Mucosa of stomach (tissue), 1 donor: ENCODE data around the gene HECTD1.
"Not testable (repeated sequence)": the region's sequence is repeated elsewhere in the genome, so short reads cannot be mapped to it uniquely, and the experiment has no call there.

Source experiments
- H3K27me3 ChIP-seq: one replicate; pipeline ENCODE4 v1.7.0; 2013; ENCODE audit warnings: mild to moderate bottlenecking, low read length; ENCODE audit not compliant: control insufficient read depth, insufficient read depth
- H3K36me3 ChIP-seq: one replicate; pipeline ENCODE4 v1.7.0; 2013; ENCODE audit warnings: low read length; ENCODE audit not compliant: control insufficient read depth, insufficient read depth
- H3K4me1 ChIP-seq: one replicate; pipeline ENCODE4 v1.7.0; 2013; ENCODE audit warnings: mild to moderate bottlenecking, low read length; ENCODE audit not compliant: control insufficient read depth, insufficient read depth
- H3K4me3 ChIP-seq: one replicate; pipeline ENCODE4 v1.7.0; 2013; ENCODE audit warnings: low read length
- H3K9ac ChIP-seq: one replicate; pipeline ENCODE4 v1.7.0; 2013; ENCODE audit warnings: mild to moderate bottlenecking, low read length, moderate library complexity
- H3K9me3 ChIP-seq: one replicate; pipeline ENCODE4 v1.7.0; 2013; ENCODE audit warnings: mild to moderate bottlenecking, low read length, moderate library complexity; ENCODE audit not compliant: control insufficient read depth
- donor health status: Pancreatic carcinoma.

The HECTD1 gene

DNA sequence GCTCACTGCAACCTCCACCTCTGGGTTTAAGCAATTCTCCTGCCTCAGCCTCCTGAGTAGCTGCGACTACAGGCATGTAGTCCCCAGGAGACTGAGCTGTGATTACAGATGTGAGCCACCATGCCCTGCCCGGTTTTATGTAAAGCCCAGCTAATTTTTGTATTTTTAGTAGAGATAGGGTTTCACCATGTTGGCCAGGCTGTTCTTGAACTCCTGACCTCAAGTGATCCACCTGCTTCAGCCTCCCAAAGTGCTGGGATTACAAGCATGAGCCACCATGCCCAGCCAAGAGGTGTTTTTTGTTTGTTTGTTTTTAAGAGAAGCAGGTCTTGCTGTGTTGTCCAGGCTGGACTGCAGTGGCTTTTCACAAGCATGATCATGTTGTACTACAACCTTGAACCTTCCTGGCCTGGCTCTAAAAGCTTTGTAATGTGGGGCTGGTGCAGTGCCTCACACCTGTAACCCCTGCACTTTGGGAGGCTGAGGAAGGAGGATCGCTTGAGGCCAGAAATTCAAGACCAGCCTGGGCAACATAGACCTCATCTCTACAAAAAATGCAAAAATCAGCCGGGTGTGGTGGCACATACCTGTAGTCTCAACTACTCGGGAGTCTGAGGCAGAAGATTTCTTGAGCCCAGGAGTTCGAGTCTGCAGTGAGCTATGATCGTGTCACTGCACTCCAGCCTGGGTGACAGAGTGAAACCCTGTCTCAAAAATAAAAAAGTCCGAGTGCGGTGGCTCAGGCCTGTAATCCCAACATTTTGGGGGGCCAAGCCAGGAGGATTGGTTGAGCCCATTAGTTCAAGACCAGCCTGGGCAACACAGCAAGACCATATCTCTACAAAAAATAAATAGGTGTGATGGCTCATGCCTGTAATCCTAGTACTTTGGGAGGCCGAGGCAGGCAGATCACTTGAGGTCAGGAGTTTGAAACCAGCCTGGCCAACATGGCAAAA is 113.4 kb downstream of the HECTD1 start:
- H3K27me3 ChIP-seq, H3K9me3 ChIP-seq, H3K4me3 ChIP-seq, H3K9ac ChIP-seq, H3K36me3 ChIP-seq: not testable (repeated sequence)
- peaks cover 14% of the 10 kb centered on the region for H3K4me1 ChIP-seq

DNA sequence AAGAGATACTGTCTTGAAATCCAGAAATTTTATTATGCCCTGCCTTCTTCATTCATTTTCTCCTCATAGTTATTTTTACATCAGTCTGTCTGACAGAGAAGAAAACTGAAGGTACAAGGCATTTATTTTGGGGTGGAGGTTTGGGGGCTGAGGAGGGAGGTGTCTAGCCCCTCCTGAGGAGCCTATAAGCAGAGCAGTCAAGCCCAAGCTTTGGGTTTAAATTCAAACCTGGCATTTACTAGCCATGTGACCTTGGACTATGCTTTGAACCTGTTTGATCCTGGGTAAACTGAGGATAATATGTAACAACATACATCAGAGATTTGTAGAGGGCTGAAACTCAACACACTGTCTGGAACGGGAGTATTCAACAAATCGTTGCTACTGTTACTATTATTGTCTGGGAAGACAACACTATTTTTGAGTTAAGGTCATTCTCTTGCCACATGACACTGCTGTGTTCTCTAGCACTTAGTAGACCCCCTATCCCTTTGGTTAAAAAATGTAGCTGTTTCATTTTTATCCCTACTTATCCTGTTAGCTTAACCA is 115.4 kb downstream of the HECTD1 start:
- H3K4me1 ChIP-seq, result peaks cover 14% of the 10 kb centered on the region
- H3K9me3 ChIP-seq, result no peaks in the 10 kb centered on the region
- H3K36me3 ChIP-seq, result peaks cover 1% of the 10 kb centered on the region
- H3K27me3 ChIP-seq, result no peaks in the 10 kb centered on the region
- H3K4me3 ChIP-seq, result no peak overlapping the region
- no peak overlapping the region for H3K9ac ChIP-seq

DNA sequence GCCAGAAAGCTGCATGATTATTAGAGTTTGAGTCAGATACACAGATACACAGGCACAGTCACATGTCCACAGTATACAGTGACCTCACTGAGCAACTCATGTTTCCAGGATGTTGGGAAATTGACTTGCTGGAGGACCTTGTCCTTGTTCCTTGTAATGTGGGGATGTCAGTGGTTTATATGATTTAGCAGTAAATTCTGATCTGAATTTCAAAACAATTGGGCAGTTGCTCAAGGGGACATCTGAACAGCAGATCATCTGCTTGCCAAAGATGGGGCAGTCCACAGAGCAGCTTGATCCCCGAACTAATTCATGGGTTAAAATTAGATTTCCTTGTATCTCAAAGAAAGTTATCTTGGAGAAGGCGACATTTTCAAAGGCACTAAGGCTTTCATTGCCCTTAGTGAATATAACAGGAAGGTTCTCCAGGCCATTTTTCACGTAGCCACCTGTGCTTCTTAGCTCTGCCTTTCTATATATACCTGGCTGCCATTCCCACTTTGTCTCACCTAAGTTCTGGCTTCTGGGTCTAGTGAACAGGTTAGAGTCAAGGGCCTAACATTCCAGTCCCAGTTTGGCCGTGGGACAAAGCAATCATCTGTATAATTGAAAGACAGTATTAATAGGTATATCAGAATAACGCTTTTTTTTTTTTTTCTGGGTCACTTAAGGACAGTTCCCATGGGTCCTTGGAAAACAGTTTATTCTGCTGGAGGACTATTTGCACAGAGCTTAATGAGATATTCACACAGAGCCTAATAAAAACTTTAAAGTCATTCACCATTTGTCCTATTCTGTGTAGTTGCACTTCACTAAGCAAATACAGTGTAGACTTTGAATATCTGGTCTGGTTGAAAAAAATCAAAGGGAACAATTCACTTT is 116.5 kb downstream of the HECTD1 start:
- H3K9ac ChIP-seq, result no peak overlapping the region
- peaks cover 14% of the 10 kb centered on the region for H3K4me1 ChIP-seq
- H3K9me3 ChIP-seq, result no peaks in the 10 kb centered on the region
- H3K4me3 ChIP-seq, result no peak overlapping the region
- H3K27me3 ChIP-seq, result no peaks in the 10 kb centered on the region
- no peaks in the 10 kb centered on the region for H3K36me3 ChIP-seq

DNA sequence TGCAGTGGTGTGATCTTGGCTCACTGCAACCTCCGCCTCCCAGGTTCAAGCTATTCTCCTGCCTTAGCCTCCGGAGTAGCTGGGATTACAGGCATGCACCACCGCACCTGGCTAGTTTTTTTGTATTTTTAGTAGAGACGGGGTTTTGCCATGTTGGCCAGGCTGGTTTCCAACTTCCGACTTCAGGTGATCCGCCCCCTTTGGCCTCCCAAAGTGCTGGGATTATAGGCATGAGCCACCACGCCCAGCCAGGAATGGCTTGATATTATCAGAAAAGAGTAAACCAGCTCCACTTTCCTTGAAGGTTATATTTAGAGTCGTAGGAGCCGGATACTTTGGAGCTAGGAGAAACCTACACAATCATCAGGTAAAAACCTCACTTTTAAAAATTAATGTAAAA is 121.1 kb downstream of the HECTD1 start:
- not testable (repeated sequence) for H3K27me3 ChIP-seq, H3K9ac ChIP-seq, H3K9me3 ChIP-seq, H3K4me3 ChIP-seq, H3K36me3 ChIP-seq
- peaks cover 13% of the 10 kb centered on the region for H3K4me1 ChIP-seq

DNA sequence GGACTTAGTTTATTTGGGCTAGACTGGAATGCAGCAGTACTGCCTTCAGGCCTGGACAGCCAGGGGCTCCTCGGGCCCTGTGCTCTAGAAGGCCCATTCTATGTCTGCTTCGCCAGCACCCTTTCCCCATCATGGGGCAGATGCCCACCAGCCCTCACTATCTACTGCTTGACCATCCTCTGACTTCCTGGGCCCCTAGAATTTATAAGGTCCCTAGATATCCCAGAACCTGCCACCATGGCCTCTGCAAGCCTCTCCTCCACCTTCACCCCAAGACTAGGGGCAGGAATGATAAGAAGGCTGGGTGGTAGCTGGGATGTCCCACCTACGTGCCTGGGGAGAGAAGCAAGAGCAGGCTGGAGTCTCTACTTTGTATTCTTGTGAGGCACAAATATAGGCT is 122.6 kb downstream of the HECTD1 start:
- Histone ChIP-seq H3K4me1 (peaks cover 3% of the 10 kb centered on the region), H3K36me3 (no peaks in the 10 kb centered on the region), H3K4me3 (no peak overlapping the region), H3K9me3 (no peaks in the 10 kb centered on the region), H3K9ac (no peak overlapping the region), H3K27me3 (no peaks in the 10 kb centered on the region)

DNA sequence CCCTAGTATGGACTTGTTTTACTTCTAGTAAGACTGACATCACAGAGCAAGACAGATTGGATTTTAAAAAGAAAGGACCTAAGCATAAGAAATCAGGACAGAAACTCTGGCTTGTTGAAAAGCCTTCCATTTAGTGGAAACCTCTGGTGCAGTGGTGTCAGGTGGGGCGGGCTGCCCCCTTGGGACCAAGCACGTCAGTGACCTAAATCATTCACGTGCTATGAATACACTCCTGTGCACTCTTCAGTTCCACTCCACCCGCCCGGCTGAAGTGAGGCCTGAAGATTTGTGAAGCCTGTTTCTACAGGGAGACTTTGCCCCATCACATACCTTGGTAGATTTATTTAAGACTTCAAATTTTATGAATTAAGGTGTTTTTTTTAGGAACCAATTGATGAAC is 123.2 kb downstream of the HECTD1 start:
- Histone ChIP-seq H3K4me3 (no peak overlapping the region), H3K36me3 (no peaks in the 10 kb centered on the region), H3K9ac (no peak overlapping the region), H3K27me3 (no peaks in the 10 kb centered on the region), H3K4me1 (peaks cover 6% of the 10 kb centered on the region), H3K9me3 (no peaks in the 10 kb centered on the region)

DNA sequence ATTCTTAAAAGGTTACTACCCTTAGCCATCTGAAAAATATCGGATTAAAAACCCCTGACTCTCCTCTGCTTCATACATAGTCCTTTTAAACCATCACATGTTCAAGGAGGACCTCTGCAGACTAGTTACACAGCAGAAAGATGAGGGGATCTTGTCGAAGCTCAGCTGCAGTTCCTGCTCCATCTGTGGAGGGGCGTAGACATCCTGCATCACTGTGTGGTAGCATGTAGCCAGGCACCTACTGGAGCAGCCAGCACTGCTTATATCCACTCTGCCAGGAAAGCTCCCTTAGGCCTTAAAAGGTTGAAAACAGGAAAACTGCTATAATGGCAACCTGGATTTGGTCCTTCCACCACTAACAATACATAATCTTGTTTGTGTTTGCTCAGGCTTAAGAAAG is 123.8 kb downstream of the HECTD1 start:
- H3K36me3 ChIP-seq, result no peaks in the 10 kb centered on the region
- no peaks in the 10 kb centered on the region for H3K9me3 ChIP-seq
- H3K27me3 ChIP-seq, result no peaks in the 10 kb centered on the region
- H3K4me3 ChIP-seq, result no peak overlapping the region
- no peak overlapping the region for H3K9ac ChIP-seq
- H3K4me1 ChIP-seq, result peaks cover 6% of the 10 kb centered on the region

DNA sequence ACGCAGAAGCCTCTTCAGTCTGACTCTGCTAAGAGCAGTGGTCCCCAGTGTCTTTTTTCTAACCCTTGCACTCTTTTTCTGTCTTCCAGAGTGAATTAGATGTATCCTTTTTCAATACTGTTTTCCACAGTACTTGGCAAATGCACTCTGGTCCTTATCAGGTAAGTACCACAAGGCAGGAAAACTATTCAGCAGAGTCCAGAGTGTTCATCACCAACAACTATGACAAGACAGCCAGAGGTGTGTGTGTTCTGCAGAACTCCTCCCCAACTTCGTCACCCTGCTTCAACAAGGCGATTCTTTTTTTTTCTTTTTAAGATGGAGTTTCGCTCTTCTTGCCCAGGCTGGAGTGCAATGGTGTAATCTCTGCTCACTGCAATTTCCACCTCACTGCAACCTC is 127.1 kb downstream of the HECTD1 start:
- Histone ChIP-seq H3K9me3 (no peaks in the 10 kb centered on the region), H3K27me3 (no peaks in the 10 kb centered on the region), H3K4me1 (peaks cover 6% of the 10 kb centered on the region), H3K4me3 (no peak overlapping the region), H3K9ac (no peak overlapping the region), H3K36me3 (no peaks in the 10 kb centered on the region)

DNA sequence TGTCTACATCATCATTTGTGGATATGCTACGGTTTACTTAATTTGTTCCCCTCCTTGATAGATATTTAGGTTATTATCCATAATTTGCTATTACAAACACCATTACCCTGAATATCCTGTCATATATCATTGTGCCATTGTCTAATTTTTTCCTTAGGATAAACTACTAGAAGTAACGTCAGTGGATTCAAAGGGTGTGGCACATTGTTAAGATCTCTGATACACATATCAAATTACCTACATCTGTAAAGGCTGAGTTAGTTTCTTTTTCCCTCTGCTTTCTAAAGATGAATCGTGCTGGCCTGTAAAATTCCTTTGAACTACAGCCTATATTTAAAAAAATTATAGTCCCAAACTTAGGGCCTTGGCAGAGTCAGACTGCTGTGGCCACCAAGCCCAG is 127.5 kb downstream of the HECTD1 start:
- H3K4me3 ChIP-seq, result no peak overlapping the region
- no peak overlapping the region for H3K9ac ChIP-seq
- H3K27me3 ChIP-seq, result no peaks in the 10 kb centered on the region

DNA sequence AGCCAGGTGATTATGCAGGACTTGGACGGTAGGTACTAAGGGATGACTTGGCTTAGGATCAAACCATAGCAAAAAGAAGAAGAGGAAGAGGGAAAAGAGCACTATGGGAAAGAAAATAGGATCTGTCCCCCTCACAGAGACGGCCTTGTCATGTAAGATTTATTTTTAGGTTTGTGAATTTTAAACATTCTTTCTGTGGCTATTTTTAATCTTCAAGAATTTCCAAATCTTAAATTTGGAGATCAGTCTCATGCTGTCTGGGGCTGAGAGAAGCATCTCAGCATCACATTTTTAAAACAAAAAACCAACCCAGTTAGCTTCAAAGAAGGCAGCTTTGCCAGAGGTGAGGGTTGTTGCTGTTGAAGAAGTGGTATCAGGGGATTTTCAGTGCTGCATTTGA is 128.8 kb downstream of the HECTD1 start:
- Histone ChIP-seq H3K9me3 (no peaks in the 10 kb centered on the region), H3K9ac (no peak overlapping the region), H3K4me3 (no peak overlapping the region), H3K27me3 (no peaks in the 10 kb centered on the region), H3K4me1 (peaks cover 6% of the 10 kb centered on the region), H3K36me3 (no peaks in the 10 kb centered on the region)

More for the DNA sequence above, 127.5 kb downstream of the HECTD1 start:
- Histone ChIP-seq H3K4me1 (peaks cover 6% of the 10 kb centered on the region), H3K9me3 (no peaks in the 10 kb centered on the region), H3K36me3 (no peaks in the 10 kb centered on the region)

DNA sequence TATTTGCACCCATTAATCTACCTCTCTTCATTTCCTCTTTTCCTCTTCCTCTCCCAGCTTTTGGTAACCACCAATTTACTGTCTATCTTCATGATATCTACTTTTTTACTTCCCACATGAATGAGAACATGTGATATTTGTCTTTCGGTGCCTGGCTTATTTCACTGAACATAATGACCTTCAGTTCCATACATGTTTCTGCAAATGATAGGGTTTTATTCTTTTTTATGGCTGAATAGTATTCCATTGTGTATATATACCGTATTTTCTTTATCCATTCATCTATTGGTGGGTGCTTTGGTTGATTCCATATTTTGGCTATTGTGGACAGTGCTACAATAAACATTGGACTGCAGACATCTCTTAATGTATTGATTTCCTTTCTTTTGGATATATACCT is 132.4 kb downstream of the HECTD1 start:
- H3K36me3 ChIP-seq, result no peaks in the 10 kb centered on the region
- no peaks in the 10 kb centered on the region for H3K27me3 ChIP-seq
- peaks cover 4% of the 10 kb centered on the region for H3K4me1 ChIP-seq
- H3K9ac ChIP-seq, result no peak overlapping the region
- H3K9me3 ChIP-seq, result no peaks in the 10 kb centered on the region
- no peak overlapping the region for H3K4me3 ChIP-seq

DNA sequence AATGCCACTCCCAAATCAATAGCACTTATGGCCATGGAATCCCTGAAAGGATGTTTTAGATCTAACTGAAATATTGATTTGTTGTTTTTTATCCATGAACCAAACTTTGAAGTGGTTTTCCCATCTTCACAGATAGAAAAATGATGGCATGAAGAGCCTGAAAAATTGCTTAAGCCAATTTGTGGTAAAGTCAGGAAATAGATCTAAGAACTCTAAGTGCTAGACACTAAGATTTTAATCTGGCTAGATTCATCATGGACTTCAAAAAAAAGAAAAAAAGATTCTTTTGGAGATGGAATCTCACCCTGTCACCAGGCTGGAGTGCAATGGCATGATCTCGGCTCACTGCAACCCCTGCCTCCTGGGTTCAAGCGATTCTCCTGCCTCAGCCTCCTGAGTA is 136.4 kb downstream of the HECTD1 start:
- H3K36me3 ChIP-seq, result no peaks in the 10 kb centered on the region
- no peak overlapping the region for H3K9ac ChIP-seq
- no peaks in the 10 kb centered on the region for H3K27me3 ChIP-seq

More for the DNA sequence above, 136.4 kb downstream of the HECTD1 start:
- H3K9me3 ChIP-seq, result no peaks in the 10 kb centered on the region
- no peak overlapping the region for H3K4me3 ChIP-seq
- no peaks in the 10 kb centered on the region for H3K4me1 ChIP-seq
